ENCODE results near the gene CHD5.

- TF ChIP-seq CTCF (conservative IDR thresholded peaks at IDR 0.05; ENCODE audit: low read length) (no peak), EZH2phosphoT487 (IDR thresholded peaks at IDR 0.05; ENCODE audit: borderline replicate concordance) (no peak)
Measured at GRCh38 chr1:6151291-6151822, 28.8 kb downstream of the CHD5 start.

Measured in Loucy (cell line).